ENCODE data around the gene CMKLR1. TPM values are rescaled to one million over a fixed set of nuclear protein-coding genes. Genes with fewer than 3 reads are reported as not detected.

Gene CMKLR1
- total and polyA plus RNA-seq, 2 donors (not counting 3 experiments of a cell fraction or from before 2014, with no cell fraction given), result 0.61 TPM; not detected in 1

GRCh38 chr12:108282676-108283075 is 56.4 kb downstream of the CMKLR1 start:
- ChIA-PET CTCF (no interaction called here), POLR2A (no interaction called here)
- Histone ChIP-seq H3K79me2 (ENCODE audit: control insufficient read depth, insufficient read depth, low read length) (no peaks in the 10 kb centered on the region), H3K4me1 (ENCODE audit: control insufficient read depth, extremely low read depth, insufficient read depth, low read length) (peaks cover 3% of the 10 kb centered on the region), H3K27ac (ENCODE audit: insufficient read depth, low read depth, low read length) (no peak overlapping the region), H2AFZ (ENCODE audit: low read depth, low read length) (no peak overlapping the region), H3K9me1 (replicated peaks; ENCODE audit: control insufficient read depth, extremely low read depth, insufficient read depth, low read length) (no peaks in the 10 kb centered on the region), H3K4me2 (ENCODE audit: insufficient read depth, low read length) (no peak overlapping the region), H3K9ac (replicated peaks; ENCODE audit: extremely low read depth, insufficient read depth, low read length) (no peak overlapping the region), H3K9me3 (replicated peaks; ENCODE audit: control insufficient read depth, insufficient read depth, low read length) (no peaks in the 10 kb centered on the region), H3K4me3 (replicated peaks in 1 of 3; ENCODE audit: insufficient read depth in 1 of 3, low read depth in 1 of 3, low read length in 3 of 3) (no peak overlapping the region), H4K20me1 (replicated peaks; ENCODE audit: control insufficient read depth, extremely low read depth, insufficient read depth, low read length) (no peaks in the 10 kb centered on the region), H3K27me3 (ENCODE audit: control insufficient read depth in 2 of 2, insufficient read depth in 2 of 2, low read length in 2 of 2) (no peaks in the 10 kb centered on the region), H3K36me3 (ENCODE audit: control insufficient read depth in 2 of 2, extremely low read depth in 1 of 2, insufficient read depth in 2 of 2, low read length in 2 of 2) (no peaks in the 10 kb centered on the region)
- BruUV-seq (replicated peaks), result no TSS peak
- no peak for TF ChIP-seq FOS (IDR thresholded peaks at IDR 0.05; ENCODE audit: borderline replicate concordance, insufficient read depth, low read length)
- no peak for TF ChIP-seq GATA2 (IDR thresholded peaks at IDR 0.05; ENCODE audit: insufficient read depth, insufficient read length, low read depth, low read length)
- TF ChIP-seq MYC (IDR thresholded peaks at IDR 0.05; ENCODE audit: low read depth, low read length), result no peak
- no peak for TF ChIP-seq JUN (IDR thresholded peaks at IDR 0.05; ENCODE audit: borderline replicate concordance, insufficient read depth, insufficient read length, low read depth)
- TF ChIP-seq MAX (IDR thresholded peaks at IDR 0.05; ENCODE audit: insufficient read depth, insufficient read length), result no peak
- TF ChIP-seq EZH2 (IDR thresholded peaks at IDR 0.05; ENCODE audit: borderline replicate concordance, low read depth, low read length, severe bottlenecking), result no peak
- no peak for TF ChIP-seq POLR2A (IDR thresholded peaks at IDR 0.05; ENCODE audit: low read depth, low read length)
- TF ChIP-seq CTCF (IDR thresholded peaks at IDR 0.05; ENCODE audit: extremely low read depth in 1 of 2, insufficient read depth in 1 of 2, low read depth in 1 of 2, low read length in 2 of 2), result no peak
- no peak for TF ChIP-seq POLR2AphosphoS5 (IDR thresholded peaks at IDR 0.05; ENCODE audit: insufficient read depth, low read depth, low read length)
- dilution Hi-C loops (cut with MboI; ENCODE audit: extremely low pct_ligation_motif_present, low sequenced_read_pairs) (no loop called here), intact Hi-C loops (cut with micrococcal nuclease) (no loop called here)
- FAIRE-seq, result peak; percentile 66
- DNase-seq (ENCODE audit: low read depth, low spot score), result peak; percentile 68
